ENCODE data around the gene SRPK3. TPM values are rescaled to one million over a fixed set of nuclear protein-coding genes. Genes with fewer than 3 reads are reported as not detected.
"Not testable (repeated sequence)": the region's sequence is repeated elsewhere in the genome, so short reads cannot be mapped to it uniquely, and the experiment has no call there.

The SRPK3 gene
- total and polyA plus RNA-seq, 2 experiments from 2014 or later, result 0.15 TPM; not detected in 1

DNA sequence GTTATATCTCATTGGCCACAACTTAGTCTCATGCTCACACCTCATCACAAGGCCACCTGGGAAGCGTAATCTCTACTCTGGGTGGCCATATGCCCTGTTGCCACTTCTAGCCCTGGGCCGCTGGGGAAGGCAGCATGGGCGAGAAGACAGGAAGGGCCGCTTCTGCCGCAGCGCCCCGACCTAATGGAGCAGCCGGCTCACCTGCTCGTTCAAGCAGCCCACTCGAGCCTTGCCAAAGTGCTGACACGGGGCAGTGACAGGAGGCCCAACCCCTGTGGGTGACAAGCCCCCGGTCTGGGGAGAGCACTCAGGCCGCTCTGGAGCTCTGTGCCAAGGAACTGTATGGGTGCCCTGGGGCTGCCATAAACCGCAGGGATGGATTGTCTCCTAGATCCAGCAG is 38.7 kb upstream of the SRPK3 start:
- not testable (repeated sequence) for H4K20me1 ChIP-seq (replicated peaks; ENCODE audit: insufficient read depth); H3K9me2 ChIP-seq (ENCODE audit: insufficient read depth); DNase-seq (ENCODE audit: low spot score); H3K27ac ChIP-seq (ENCODE audit: low read depth); H3K27ac Mint-ChIP-seq; ATAC-seq; H3F3A ChIP-seq (replicated peaks; ENCODE audit: low read depth); H3K9me3 Mint-ChIP-seq; H3K4me1 Mint-ChIP-seq; H3K27me3 Mint-ChIP-seq (ENCODE audit: insufficient read depth, low read depth, poor library complexity); H3K36me3 Mint-ChIP-seq (ENCODE audit: low read depth); H3K4me3 ChIP-seq; H3K4me3 Mint-ChIP-seq; H3K79me2 ChIP-seq (replicated peaks; ENCODE audit: insufficient read depth); H3K4me1 ChIP-seq (ENCODE audit: insufficient read depth); H3K27me3 ChIP-seq (ENCODE audit: insufficient read depth); H3K36me3 ChIP-seq (ENCODE audit: insufficient read depth); H2AFZ ChIP-seq; H3K4me2 ChIP-seq

DNA sequence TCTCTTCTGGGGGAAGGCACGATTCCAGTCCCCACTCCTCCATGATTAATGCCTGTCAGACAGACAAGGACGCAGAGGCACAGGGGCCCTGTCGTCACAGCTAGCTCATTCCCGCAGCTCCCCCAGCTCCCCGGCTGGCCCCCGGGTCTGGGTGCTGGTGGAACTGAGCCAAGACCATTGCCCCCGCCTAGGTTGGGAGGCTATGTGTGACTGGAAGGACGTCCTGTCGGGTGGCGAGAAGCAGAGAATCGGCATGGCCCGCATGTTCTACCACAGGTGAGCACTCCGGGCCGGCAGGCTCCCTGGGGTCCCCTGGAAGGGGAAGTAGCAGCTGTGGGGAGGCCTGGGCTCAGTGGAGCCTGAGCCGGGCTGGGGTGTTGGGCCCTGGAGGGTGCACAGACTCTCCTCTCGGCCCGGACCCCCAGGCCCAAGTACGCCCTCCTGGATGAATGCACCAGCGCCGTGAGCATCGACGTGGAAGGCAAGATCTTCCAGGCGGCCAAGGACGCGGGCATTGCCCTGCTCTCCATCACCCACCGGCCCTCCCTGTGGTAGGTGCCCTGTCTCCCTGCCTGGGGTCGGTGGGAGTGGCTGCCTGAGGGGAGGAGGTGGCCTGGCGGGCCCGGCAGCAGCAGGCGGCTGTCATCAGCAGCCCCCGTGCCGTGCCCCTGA is 37.9 kb upstream of the SRPK3 start:
- not testable (repeated sequence) for H3K27ac Mint-ChIP-seq; H3K27me3 Mint-ChIP-seq (ENCODE audit: insufficient read depth, low read depth, poor library complexity); H3K9me3 Mint-ChIP-seq; H3K27ac ChIP-seq (ENCODE audit: low read depth); H3F3A ChIP-seq (replicated peaks; ENCODE audit: low read depth); H4K20me1 ChIP-seq (replicated peaks; ENCODE audit: insufficient read depth); H3K4me1 Mint-ChIP-seq; H3K36me3 Mint-ChIP-seq (ENCODE audit: low read depth); DNase-seq (ENCODE audit: low spot score); H3K27me3 ChIP-seq (ENCODE audit: insufficient read depth); ATAC-seq; H2AFZ ChIP-seq; H3K79me2 ChIP-seq (replicated peaks; ENCODE audit: insufficient read depth); H3K9me2 ChIP-seq (ENCODE audit: insufficient read depth); H3K36me3 ChIP-seq (ENCODE audit: insufficient read depth); H3K4me1 ChIP-seq (ENCODE audit: insufficient read depth)
- peak overlapping the region; percentile 51; the same call in 1 of the 2 replicates for H3K4me2 ChIP-seq
- 0 out of 2 replicates have a peak overlapping the region, but pooled peaks have one; percentile 26 for H3K4me3 ChIP-seq
- 0 out of 3 replicates have a peak overlapping the region, but pooled peaks have one; percentile 79 for H3K4me3 Mint-ChIP-seq

DNA sequence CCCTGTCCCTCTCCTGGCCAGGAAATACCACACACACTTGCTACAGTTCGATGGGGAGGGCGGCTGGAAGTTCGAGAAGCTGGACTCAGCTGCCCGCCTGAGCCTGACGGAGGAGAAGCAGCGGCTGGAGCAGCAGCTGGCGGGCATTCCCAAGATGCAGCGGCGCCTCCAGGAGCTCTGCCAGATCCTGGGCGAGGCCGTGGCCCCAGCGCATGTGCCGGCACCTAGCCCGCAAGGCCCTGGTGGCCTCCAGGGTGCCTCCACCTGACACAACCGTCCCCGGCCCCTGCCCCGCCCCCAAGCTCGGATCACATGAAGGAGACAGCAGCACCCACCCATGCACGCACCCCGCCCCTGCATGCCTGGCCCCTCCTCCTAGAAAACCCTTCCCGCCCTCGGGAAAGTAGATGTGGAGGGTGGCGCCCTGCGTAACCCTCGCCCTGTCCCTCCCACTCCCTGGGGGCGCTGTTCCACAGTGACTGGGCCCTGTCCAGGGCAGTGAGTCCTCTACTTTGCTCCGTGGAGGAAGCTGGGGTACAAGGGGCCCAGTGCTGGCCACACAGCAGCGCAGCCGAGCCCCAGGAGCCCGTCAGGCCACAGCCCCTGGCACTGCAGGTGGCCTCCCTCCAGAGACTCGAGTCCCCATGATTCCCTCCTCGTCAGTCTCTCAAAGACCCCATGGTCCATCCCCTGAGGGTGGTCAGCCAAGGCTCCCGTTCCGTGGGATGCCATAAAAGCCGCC is 37.2 kb upstream of the SRPK3 start:
- H3K4me1 Mint-ChIP-seq; H4K20me1 ChIP-seq (replicated peaks; ENCODE audit: insufficient read depth); H3K36me3 ChIP-seq (ENCODE audit: insufficient read depth); H3K27me3 Mint-ChIP-seq (ENCODE audit: insufficient read depth, low read depth, poor library complexity); H3K27ac ChIP-seq (ENCODE audit: low read depth); H3K9me2 ChIP-seq (ENCODE audit: insufficient read depth); H3K27me3 ChIP-seq (ENCODE audit: insufficient read depth); H3K27ac Mint-ChIP-seq; H3F3A ChIP-seq (replicated peaks; ENCODE audit: low read depth); H3K4me1 ChIP-seq (ENCODE audit: insufficient read depth); H3K79me2 ChIP-seq (replicated peaks; ENCODE audit: insufficient read depth); H2AFZ ChIP-seq; H3K9me3 Mint-ChIP-seq; H3K36me3 Mint-ChIP-seq (ENCODE audit: low read depth): not testable (repeated sequence)
- peak overlapping the region; percentile 75 for H3K4me2 ChIP-seq
- 0 out of 2 replicates have a peak, but pooled peaks have one; percentile 37 for TF ChIP-seq POLR2AphosphoS5 (IDR thresholded peaks at IDR 0.05; ENCODE audit: low read depth)
- TF ChIP-seq, protein P1, sequence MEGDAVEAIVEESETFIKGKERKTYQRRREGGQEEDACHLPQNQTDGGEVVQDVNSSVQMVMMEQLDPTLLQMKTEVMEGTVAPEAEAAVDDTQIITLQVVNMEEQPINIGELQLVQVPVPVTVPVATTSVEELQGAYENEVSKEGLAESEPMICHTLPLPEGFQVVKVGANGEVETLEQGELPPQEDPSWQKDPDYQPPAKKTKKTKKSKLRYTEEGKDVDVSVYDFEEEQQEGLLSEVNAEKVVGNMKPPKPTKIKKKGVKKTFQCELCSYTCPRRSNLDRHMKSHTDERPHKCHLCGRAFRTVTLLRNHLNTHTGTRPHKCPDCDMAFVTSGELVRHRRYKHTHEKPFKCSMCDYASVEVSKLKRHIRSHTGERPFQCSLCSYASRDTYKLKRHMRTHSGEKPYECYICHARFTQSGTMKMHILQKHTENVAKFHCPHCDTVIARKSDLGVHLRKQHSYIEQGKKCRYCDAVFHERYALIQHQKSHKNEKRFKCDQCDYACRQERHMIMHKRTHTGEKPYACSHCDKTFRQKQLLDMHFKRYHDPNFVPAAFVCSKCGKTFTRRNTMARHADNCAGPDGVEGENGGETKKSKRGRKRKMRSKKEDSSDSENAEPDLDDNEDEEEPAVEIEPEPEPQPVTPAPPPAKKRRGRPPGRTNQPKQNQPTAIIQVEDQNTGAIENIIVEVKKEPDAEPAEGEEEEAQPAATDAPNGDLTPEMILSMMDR (conservative IDR thresholded peaks at IDR 0.05; ENCODE audit: low read depth in 2 of 2), result peak; percentile 16 to 49; a peak in 2 of 4 replicates
- peak overlapping the region; percentile 79 for H3K4me3 Mint-ChIP-seq
- H3K4me3 ChIP-seq, result peak overlapping the region; percentile 54
- DNase-seq (ENCODE audit: low spot score), result peak; percentile 53
- ATAC-seq, result peak; percentile 79
